Fibroblast of lung (primary cell): ENCODE data around the gene GRK3.

ENCODE experiments used
- CTCF ChIP-seq, 2 donors: IDR thresholded peaks in 1 of 2; conservative IDR thresholded peaks in 1 of 2; 1 replicate in 1 of 2; 2 replicates in 1 of 2; pipeline ENCODE4 v1.5.1; 2011 to 2012; ENCODE audit warnings: low read length in 2 of 2, control low read depth in 1 of 2, inconsistent platforms in 1 of 2, low read depth in 1 of 2, mild to moderate bottlenecking in 1 of 2
- EZH2 ChIP-seq: IDR thresholded peaks from 2 replicates; pipeline ENCODE4 v1.5.1; 2012; ENCODE audit warnings: low read length, control low read depth, mild to moderate bottlenecking; ENCODE audit errors: missing control alignments

DNA sequence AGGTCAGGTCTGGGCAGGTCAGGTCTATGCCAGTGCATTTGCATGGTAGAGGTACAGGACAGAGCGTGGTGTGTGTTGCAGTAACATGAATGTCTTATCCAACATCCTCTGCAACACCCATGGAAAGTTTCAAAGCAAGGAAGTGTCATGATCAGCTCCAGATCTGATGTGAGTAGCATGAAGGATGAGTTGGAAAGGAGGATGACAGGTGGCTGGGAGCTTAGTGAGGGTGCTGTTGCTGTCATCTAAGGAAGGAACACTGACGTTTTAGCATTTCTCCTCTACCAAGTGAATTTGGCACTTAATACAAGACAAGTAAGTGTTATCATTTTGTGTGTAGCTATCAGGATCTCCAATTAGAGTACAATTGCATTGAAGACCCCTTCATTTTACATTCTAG is 65.1 kb downstream of the GRK3 start:
- TF ChIP-seq CTCF (conservative IDR thresholded peaks at IDR 0.05 in 1 of 2, IDR thresholded peaks at IDR 0.05 in 1 of 2; ENCODE audit: low read depth in 1 of 2, low read length in 2 of 2) = no peak
- no peak for TF ChIP-seq EZH2
